ENCODE measurements around the gene UNC13D.
A peak's percentile ranks its signal among the peaks of the same experiment; 100 is the strongest.

UNC13D gene

DNA sequence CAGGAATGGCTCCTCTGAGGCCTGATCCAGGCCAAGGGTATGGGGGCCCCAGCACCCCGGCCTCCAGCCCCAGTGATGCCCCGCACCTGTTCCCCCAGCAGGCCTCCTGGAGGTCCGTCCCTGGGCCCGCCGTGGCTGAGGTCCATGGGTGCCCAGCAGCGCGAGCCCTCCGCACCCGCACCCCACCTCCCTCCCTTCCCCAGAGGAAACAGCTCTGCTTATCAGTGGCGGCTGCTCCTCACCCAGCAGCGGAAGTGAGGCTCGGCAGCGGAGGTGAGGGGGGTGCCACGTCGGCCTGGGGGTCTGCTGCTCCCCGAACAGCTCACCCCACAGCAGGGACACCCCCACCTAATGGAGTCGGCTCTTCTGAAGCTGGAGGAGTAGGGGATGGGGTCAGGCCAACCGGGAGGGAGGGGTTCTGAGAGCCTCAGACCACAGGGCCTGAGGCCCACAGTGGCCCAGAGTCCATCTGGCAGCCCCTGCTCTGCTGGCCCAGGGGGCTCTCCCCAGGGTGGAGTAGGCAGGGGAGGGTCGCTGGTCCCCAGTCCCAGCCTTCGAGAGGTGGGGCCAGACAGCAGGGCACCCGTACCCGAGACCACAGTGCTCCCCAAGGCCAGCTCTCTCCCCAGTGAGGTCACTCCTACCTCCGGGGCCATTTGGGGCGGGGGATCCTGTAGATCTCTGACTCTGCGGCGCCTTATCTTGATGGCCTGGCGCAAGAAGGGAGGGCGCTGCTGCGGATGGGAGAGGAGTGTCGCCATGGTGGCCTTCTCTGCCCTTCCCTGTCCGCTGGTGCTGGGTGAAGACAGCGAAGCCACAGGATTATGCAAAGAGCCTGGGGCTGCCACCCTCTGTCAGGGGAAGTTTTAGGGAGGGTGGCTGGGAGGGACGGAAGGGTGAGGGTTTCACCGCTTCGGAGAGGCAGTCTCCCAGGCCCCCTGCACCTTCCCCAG, at the start of gene UNC13D:
UNC13D (minus strand) TSS at position 828 of the 953 bp plus-strand sequence; CDS start at position 761, 67 bp downstream.
- H3K27ac ChIP-seq: no peak within 1 kb of the TSS
- TF ChIP-seq, protein P1, sequence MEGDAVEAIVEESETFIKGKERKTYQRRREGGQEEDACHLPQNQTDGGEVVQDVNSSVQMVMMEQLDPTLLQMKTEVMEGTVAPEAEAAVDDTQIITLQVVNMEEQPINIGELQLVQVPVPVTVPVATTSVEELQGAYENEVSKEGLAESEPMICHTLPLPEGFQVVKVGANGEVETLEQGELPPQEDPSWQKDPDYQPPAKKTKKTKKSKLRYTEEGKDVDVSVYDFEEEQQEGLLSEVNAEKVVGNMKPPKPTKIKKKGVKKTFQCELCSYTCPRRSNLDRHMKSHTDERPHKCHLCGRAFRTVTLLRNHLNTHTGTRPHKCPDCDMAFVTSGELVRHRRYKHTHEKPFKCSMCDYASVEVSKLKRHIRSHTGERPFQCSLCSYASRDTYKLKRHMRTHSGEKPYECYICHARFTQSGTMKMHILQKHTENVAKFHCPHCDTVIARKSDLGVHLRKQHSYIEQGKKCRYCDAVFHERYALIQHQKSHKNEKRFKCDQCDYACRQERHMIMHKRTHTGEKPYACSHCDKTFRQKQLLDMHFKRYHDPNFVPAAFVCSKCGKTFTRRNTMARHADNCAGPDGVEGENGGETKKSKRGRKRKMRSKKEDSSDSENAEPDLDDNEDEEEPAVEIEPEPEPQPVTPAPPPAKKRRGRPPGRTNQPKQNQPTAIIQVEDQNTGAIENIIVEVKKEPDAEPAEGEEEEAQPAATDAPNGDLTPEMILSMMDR (conservative IDR thresholded peaks at IDR 0.05): no peak

DNA sequence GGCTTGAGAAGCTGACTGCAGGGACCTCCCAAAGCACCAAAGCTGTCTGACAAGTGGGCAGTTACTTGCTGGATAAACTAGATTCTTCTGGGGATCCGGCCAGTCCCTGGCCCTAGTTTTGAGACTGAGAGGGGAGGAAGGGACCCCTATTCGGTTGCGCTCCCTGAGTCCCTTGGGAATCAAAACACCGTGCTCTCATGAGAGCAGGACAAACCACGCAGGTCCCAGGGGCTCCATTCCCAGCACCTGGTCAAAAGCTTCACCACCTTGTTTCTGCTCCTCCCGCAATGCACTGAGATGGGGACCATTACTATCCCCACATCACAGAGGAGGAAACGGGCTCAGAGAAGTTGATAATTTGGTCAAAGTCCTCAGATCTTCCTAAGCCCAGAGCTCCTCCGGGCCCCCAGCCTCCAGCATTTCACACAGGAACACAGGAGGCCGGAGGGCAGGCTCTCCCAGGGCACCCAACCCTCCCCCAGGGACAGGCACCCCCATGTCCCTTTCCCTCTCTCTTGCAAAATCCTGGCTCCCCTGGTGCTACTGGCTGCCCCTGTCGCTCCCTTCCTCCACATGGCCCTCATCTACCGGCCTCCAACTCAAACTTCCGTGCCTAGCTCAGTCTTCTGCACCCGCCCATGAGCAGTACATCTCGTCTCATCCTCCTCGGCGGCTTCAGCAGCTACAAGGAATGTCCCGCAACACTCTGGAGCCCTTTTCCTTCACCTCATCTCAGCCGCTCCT, 49.3 kb upstream of the UNC13D start:
- no peak overlapping the region for H3K27ac ChIP-seq
- TF ChIP-seq, protein P1 (conservative IDR thresholded peaks at IDR 0.05): no peak

DNA sequence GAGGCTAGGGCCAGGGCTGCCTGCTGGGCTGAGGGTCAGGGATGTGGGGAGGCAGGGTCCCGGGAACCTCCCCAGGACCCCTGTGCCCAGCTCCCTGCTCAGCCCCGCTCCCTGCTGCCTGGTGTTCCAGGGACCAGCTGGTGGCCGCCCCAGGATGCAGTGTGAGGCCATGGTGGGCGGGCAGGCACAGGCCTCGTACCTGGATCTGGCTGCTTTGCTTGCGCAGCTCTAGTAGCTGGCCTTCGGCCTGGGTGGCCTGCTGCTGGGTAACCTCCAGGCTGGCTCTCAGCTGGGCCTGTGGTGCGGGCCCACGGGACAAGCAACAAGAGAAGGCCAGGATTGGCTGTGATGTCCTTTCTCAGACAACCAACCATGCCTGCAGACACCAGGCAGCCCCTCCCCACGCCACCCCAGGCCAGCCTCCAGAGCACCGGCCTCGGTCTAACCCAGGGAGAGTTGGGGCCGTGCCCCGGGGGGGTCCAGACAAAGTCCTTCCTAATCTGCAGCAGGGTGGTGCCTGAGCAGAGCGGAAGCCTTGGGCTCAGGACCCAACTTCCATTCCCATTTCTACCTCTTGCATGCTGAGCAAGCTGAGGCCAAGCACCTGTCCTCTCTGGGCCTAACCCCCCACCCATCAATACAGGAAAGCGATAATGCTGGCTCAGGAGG, 48.5 kb upstream of the UNC13D start:
- TF ChIP-seq, protein P1 (conservative IDR thresholded peaks at IDR 0.05): no peak

DNA sequence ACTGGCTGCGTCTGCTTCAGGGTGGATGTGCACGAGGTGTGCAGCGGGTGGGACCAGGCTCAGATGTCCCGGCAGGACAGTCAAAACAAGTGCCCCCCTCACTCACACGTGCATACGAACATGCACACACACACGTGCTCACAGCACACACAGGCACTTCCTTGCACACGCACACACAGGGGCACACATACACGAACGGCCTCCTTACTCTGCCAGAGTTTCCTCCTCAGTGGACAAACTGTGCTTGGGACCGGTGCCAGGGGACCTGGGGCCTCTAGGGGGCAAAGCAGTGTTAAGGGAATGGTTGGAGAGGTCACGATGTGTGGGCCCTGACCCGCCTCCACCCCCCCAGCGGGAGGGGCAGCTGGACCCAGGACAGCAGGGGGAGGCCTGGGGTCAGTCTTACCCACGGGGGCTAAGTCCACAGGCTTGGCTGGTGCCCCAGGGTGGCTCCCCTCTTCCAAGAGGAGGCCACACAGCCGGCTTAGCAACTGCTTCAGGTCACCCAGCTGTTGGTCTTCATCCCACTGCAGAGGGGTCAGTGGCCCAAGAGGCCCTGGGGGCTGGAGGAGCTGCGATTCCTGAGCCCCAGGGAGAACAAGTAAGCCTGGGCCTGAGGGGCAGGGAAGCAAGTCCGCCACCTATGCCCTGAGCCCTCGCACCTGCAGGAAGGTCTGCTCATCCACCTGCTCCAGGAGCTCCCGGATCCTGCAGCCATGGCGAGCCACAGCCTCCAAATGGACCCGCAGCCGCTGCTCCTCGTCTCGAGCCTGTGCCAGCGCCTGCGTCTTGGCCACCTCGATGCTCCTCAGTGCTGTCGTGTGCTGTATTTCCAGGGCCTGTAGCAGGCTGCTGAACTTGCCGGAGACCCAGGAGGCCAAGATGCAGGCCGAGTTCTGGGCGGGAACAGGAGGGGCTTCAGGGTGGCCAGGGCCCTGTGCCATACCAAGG, 47.7 kb upstream of the UNC13D start:
- TF ChIP-seq, protein P1 (conservative IDR thresholded peaks at IDR 0.05): no peak
- H3K27ac ChIP-seq: peak overlapping the region; percentile 15; the same call in 1 of the 2 replicates

More for the DNA sequence above, 48.5 kb upstream of the UNC13D start:
- H3K27ac ChIP-seq: peak overlapping the region; percentile 15; the same call in 1 of the 2 replicates

DNA sequence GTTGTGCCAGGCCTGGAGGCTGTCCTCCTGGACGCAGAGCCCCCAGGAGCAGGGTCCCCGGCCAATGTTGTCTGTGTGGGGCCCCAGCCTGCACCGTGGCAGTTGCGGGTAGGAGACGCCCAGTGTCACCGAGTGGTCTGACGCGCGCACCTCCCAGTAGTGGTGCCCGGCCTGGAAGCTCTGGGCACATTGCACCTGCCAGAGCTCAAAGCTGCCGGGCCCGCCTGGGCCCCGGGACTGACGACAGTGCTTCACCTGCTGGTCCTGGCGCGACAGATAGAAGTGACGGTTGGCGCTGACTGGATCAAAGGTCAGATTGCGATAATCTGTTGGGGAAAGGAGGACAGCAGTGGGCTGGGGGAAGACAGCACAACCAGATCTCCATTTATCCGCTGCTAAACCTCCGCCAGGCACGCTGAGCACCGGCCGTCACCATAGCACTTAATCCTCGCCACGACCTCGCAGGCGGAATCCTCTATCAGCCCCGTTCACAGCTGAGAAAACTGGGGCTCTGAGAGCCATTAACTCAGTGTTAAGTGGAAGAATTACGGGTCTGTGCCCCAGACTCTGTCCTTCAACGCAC, 46.9 kb upstream of the UNC13D start:
- TF ChIP-seq, protein P1 (conservative IDR thresholded peaks at IDR 0.05): no peak
- H3K27ac ChIP-seq: peak overlapping the region; percentile 15; the same call in 1 of the 2 replicates

DNA sequence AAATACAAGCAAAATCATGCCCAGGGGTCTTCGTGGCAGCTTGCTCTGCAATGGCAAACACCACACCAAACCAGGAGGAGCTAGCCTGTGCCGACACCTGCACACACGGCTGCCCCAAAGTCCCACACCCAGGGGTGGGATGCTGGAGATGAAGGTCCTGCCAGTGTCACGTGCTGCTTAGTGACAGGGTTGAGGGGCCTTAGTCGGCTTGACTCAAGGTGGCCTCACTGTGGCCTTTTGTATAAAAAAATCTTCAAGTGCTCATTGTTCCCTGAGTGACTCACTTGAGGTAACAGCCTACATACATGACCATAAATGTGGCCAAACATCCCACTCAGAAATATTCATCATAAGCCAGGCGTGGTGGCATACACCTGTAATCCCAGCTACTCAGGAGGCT, 45.2 kb upstream of the UNC13D start:
- no peak overlapping the region for H3K27ac ChIP-seq
- TF ChIP-seq, protein P1 (conservative IDR thresholded peaks at IDR 0.05): no peak
